ENCODE measurements around the gene ZEB2.
"Not testable (repeated sequence)": the region's sequence is repeated elsewhere in the genome, so short reads cannot be mapped to it uniquely, and the experiment has no call there.

ZEB2 gene

DNA sequence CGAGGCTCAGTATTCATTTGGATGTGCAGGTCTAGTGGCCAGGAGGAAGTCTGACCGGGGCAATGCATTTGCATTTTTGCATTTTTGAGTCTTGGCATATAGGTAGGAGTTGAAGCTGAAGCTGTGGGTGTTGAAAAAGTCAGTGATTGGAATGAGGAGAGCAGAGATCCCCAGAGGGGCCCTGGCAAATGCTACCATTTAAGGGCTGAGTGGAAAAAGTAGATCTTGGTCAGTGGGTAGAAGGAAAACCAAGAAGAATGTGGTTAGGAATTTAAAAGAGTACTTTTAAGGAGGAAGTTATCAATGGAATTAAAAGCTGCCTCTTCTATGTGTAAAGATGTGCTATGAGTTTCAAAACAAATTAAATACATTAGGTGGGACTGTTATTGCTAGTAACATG, 143.0 kb downstream of the ZEB2 start:
- no peak overlapping the region for H3K27ac ChIP-seq

DNA sequence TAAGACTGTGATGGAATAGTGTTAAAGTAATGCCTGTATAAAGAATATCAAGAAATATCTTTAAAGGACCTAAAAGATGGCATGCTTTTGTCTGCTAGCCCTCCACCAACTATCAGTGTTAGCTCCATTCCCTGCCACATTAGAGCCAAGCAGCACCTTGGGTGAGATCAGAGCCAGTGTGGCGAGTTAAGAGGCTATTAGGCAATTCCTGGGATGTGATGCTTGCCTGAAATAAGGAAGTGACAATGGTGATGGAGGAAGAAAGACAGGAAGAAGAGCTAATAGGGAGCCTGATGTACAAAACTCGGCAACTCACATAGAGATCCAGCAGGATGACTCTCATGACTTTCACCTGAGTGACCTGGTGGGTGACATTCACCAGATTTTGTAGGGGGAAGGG, 143.5 kb downstream of the ZEB2 start:
- no peak overlapping the region for H3K4me3 ChIP-seq

More for the DNA sequence above, 143.0 kb downstream of the ZEB2 start:
- H3K4me3 ChIP-seq = no peak overlapping the region

GRCh38 chr2:144374163-144374661, 145.7 kb downstream of the ZEB2 start:
- Histone ChIP-seq H3K27ac (no peak overlapping the region), H3K4me3 (no peak overlapping the region)

More for the DNA sequence above, 143.5 kb downstream of the ZEB2 start:
- H3K27ac ChIP-seq = no peak overlapping the region

- Histone ChIP-seq H3K4me3 (no peak overlapping the region), H3K27ac (peak overlapping the region in 7 of 21 experiments; percentile 5 to 48 (median 21))
Observed at GRCh38 chr2:144372410-144373080, 147.4 kb downstream of the ZEB2 start.

DNA sequence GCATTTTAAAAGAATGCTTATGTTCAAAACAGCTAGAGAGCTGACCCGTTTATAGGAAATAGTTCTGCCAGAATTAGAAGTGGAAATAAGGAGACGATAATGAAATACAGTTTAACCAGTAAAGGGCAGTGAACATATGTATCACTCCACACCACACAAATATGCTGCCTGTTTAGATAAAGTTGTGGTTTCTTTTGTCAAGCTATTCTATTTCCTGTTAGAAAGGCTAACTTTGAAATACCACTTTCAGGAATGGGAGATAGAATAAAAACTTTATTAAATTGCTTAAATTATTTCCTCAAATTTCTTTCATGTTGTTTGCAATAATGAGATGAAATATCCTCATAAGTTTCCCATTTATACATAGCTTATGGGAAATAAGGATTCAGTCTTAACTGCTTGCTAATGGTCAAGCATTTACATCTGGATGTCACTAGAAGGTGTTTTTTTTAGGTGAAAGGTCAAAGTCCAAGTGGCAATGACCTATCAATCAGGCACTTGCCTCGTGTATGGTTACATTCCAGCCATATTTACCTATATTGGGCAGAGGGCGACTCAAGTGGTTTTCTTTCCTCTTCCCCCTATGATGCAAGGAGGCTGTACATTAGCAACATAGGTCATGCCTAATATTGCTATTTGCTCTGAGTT, 148.9 kb downstream of the ZEB2 start:
- H3K4me3 ChIP-seq = no peak overlapping the region

DNA sequence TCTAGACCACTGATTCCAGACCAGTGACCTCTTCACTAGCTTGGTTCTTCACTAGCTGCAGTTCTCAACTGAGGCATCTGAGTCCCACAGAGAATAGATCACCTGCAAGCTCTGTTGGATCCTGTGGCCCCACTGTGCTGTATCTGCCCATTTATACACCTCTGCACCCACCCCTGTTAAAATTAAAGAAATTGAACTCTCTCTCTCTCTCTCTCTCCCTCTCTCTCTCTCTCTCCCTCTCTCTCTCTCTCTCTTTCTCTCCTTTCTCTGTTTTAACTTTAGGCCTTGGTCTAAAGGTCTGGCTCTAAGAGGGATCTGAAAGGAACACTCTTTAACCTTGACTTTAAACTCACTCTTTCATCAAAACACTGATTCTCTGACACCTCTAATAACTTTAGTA, 150.5 kb downstream of the ZEB2 start:
- H3K27ac ChIP-seq = no peak overlapping the region
- no peak overlapping the region for H3K4me3 ChIP-seq

More for the DNA sequence above, 148.9 kb downstream of the ZEB2 start:
- no peak overlapping the region for H3K27ac ChIP-seq

- Histone ChIP-seq H3K4me3 (no peak overlapping the region), H3K27ac (no peak overlapping the region)
Observed at GRCh38 chr2:144366825-144367429, 153.0 kb downstream of the ZEB2 start.

DNA sequence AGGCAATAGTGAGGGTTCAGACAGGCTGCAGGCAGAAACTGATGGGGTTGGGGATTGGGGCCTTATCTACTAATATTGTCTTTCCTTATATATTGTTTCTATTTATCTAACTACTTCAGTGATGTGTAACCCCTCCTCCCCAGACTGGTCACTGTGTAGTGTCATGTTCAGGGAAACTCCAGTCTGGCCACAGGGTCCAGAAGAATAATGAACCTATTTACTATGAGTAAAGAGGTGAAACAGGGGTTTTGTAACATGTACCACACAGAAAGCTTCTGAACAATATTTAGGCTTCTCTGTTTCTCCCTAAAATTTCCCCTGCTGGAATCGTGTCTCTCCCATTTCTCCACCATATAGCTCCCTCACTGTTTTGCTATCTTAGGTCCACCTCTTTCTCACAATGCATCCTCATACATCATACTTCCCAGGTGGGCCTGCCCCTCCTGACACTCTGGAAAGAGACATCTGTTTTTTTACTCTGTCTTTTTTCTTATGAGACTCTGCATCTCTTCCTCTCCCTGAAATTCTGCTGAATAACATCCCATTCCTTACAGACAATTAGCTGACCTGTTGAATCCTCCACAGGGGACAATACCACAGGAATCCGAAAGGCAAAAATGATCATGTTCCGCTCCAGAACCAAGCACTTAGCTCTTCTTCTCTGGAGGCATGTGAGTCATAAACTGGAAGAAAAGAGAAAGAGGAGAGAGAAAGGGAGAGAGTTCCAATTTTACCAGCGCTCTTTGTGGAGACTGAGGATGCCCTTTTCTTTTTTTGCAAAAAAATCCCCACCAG, 154.8 kb downstream of the ZEB2 start:
- H3K4me3 ChIP-seq = no peak overlapping the region
- peak overlapping the region in 3 of 21 experiments; percentile 0 to 42 (median 13) for H3K27ac ChIP-seq

DNA sequence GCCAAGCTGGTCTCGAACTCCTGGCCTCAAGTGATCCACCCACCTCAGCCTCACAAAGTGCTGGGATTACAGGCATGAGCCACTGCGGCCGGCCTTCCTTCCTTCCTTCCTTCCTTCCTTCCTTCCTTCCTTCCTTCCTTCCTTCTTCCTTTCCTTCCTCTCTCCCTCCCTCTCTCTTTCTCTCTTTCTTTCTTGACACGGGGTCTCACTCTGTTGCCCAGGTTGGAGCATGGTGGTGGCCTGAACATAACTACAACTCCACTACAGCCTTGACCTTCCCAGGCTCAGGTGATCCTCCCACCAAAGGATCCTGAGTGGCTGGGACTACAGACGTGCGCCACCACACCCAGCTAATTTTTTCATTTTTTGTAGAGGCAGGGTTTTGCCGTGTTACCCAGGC, 155.7 kb downstream of the ZEB2 start:
- not testable (repeated sequence) for H3K4me3 ChIP-seq
- peak overlapping the region in 3 of 21 experiments; percentile 0 to 42 (median 13) for H3K27ac ChIP-seq

DNA sequence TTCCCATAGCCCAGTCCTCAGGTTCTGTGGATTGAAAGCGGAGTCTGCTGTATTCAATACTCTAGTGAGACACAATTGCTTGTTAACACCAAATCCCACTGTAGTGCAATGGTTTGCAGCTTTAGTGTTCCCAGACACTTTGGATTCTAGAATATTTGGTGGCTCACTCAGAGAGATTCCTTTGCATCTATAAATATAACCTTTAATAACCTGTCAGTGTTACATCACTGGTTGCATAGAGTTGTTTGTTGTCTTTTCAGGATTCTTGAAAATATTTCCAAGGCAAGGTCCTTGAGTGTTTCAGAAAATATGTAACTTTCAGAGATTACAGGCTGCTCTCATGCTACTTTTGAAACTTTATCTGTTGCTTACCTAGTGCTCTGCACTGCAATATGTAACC, 157.5 kb downstream of the ZEB2 start:
- Histone ChIP-seq H3K27ac (no peak overlapping the region), H3K4me3 (no peak overlapping the region)

GRCh38 chr2:144361742-144362141, 158.2 kb downstream of the ZEB2 start:
- Histone ChIP-seq H3K27ac (no peak overlapping the region), H3K4me3 (no peak overlapping the region)

GRCh38 chr2:144359684-144360083, 160.2 kb downstream of the ZEB2 start:
- peak overlapping the region in 6 of 21 experiments; percentile 10 to 84 (median 32) for H3K27ac ChIP-seq
- no peak overlapping the region for H3K4me3 ChIP-seq

DNA sequence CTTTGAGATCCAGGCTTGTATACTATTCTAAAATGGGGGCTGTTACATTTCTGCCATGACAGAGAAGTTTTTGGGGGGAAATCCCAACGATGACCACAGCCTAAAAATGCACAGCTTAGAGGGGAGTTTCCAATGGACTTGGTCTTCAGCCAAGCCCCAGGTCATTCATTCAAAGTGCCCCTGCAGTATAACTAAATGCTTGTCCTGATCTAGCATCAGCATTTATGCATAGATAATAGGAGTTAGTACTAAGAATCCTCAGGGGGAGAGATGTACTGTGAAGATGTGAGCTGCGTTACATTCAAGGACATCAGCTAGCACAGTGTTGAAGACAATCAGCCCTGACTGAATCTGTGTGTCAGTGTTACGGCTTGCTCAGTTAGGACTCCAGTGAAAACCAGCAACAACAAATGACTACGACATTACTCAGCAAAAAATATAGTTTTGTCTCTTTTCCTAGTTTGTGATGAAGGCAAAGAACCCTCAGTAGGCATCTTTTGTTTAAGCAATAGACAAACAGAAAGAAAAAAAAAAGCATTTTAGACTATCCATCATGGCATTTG, 160.9 kb downstream of the ZEB2 start:
- H3K27ac ChIP-seq = peak overlapping the region in 16 of 21 experiments; percentile 2 to 84 (median 44)
- no peak overlapping the region for H3K4me3 ChIP-seq

DNA sequence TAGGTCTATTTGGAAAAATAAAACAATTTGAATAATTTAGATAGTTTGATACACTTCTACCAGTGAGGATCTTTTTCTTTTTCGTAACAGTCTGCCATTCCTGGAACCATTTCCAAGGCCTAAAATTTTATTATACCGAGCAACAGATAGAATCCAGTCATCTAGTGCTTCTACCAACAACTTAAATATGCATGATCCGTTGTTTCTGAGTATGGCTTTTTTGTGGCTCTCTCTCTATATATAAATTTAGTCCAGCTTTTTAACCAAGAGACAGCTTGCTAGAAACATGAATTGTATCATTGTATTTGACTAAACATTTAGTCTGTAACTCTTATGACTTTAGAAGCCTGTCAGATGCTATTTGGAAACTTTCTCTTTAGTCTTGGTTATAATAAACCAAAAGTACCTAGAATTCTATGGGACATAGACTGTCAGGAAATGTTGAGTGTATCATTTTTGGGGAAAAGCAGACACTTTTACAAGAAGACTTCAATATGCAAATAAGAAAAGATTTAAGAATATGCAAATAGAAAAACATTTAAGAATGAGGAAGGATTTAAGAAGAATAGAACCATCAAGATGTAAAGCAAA, 161.4 kb downstream of the ZEB2 start:
- peak overlapping the region in 17 of 21 experiments; percentile 2 to 84 (median 44) for H3K27ac ChIP-seq
- no peak overlapping the region for H3K4me3 ChIP-seq

DNA sequence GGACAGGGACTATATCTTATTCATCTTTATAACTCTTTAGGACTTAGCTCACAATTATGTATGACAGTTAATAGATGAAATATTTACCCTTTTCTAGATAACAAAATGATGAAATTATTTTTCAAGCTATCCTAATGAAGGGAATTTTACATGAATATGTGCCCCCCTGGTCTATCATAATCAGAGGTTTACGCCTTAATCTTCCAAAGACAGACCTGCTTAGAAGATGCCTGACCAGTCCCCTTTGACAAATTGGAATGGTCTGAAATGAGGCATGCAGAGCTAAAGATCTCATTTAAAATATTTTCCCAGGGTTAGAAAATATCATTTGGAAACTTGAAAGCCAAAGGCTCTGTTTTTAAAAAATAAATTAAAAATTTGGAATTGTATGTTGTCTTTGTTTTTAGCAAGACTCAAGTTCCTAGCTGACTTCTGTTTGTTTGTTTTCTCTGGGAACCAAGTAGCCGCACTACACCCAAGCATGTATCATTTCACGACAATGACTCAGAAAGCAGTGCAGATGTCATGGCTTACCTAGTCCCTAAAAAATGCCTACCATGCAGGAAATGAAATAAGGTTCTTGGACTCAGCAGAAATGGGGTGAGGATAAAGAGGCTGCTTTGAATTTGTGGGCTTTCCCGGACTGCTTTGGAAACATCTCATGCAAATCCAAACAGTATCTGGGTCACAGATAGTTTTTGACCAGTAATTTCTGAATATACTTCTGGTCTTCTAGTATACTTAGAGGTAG, 162.1 kb downstream of the ZEB2 start:
- Histone ChIP-seq H3K27ac (peak overlapping the region in 17 of 21 experiments; percentile 14 to 84 (median 56)), H3K4me3 (no peak overlapping the region)

DNA sequence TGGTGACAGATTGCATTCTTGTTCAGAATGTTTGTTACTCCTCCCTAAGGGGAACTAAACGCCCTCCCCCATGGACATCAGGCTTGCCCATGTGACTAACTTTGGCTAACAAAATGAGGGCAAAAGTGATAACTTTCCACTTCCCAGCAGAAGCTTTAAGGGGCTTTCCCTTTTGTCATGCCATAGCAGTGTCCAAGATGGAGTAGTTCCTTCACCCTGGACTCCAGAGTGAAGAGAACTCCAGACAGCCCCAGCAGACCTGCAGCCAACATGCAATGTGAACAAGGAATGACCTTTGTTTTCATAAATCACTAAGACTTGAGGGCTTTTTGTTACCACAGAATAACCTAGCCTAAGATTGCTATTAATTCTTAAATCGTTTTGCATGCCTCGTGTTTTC, 163.5 kb downstream of the ZEB2 start:
- Histone ChIP-seq H3K27ac (peak overlapping the region in 3 of 21 experiments; percentile 25 to 84 (median 78)), H3K4me3 (no peak overlapping the region)

- no peak overlapping the region for H3K27ac ChIP-seq
- no peak overlapping the region for H3K4me3 ChIP-seq
Observed at GRCh38 chr2:144354953-144355352, 165.0 kb downstream of the ZEB2 start.

GRCh38 chr2:144351687-144352086, 168.2 kb downstream of the ZEB2 start:
- Histone ChIP-seq H3K4me3 (no peak overlapping the region), H3K27ac (no peak overlapping the region)
